Bone marrow (tissue), 2 donors: ENCODE results near the gene ARHGEF7.

Experiments used
- DNase-seq, 2 donors: peaks; one replicate each; lab custom pipeline; 2025; lab: John Stamatoyannopoulos, UW

ARHGEF7 gene

DNA sequence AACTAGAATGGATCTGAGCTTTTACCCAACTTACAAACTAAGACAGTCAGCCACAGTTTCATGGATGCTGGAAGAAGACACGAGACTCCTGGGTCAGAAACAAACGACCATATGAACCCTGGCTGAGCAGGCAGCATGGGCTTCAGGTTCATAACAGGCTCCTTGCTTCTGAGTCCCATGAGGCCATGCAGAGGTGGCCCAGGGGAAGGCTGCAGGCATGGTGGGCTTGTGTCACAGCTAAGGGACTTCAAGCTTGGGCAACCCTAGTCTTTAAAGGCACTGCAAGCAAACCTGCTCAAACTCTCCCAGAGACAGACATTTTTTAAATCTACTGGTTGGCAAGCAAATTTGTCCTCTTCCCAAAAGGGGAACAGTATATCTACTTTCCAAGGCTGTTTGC, 5.1 kb upstream of the ARHGEF7 start:
- DNase-seq: no peak

GRCh38 chr13:111111376-111111937, 3.7 kb upstream of the ARHGEF7 start:
- no peak for DNase-seq

GRCh38 chr13:111112196-111112595, 2.9 kb upstream of the ARHGEF7 start:
- no peak for DNase-seq

GRCh38 chr13:111114362-111115060, 599 bp upstream of the ARHGEF7 start:
- no peak for DNase-seq

DNA sequence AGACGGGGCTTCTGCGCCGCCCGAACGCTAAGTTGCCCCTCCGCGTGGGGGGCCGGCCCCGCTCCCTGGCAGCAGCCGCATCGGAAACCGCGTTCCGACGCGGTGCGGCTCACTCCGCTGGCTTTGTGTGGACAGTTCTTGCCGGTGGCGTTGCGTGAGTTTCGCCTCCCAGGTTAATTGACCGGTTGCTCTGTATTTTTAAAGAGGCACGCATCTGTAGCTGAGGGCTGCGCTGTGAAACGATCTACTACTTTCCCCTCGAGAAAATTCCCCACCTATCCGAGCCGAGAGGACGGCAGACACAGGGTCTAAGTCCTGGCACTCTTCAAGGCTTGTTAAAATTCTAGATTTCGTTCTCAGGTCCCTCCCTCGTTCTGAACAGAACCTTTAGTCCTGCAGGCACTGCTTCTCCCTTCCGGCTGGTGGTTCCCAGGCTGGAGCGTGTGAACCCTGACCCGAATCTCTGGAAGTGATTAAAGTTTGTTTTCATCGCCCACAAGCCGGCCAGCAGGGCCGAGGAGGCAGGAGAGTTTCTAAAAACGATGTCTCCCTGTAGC, 933 bp downstream of the ARHGEF7 start:
- no peak for DNase-seq

- DNase-seq: no peak
These were observed 1.7 kb downstream of the ARHGEF7 start for GRCh38 chr13:111116856-111117255.

GRCh38 chr13:111117289-111117688, 2.2 kb downstream of the ARHGEF7 start:
- no peak for DNase-seq

- no peak for DNase-seq
These were observed 2.9 kb downstream of the ARHGEF7 start for GRCh38 chr13:111117961-111118360.

- no peak for DNase-seq
These were observed 3.9 kb downstream of the ARHGEF7 start for GRCh38 chr13:111118898-111119607.

GRCh38 chr13:111119966-111120365, 4.9 kb downstream of the ARHGEF7 start:
- DNase-seq: no peak

GRCh38 chr13:111120422-111120821, 5.3 kb downstream of the ARHGEF7 start:
- DNase-seq: no peak

DNA sequence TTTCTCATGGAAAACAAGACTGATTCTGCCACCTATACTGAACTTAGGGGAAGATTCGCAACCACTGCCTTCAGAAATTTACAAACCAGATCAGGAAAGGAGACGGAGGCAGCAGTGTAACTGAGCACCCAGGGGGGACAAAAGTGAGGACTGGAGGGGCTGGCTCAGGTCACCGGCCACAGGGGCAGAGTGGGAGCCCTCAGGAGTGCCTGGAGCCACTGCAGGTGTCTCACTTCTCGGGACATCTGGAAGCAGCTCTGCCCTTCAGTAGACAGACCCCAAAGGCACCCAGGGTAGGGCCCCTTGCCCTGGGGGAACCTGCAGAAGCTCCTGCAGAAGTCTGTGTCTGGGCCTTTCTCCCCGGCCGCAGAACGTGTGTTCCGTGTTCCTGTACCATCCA, 5.8 kb downstream of the ARHGEF7 start:
- DNase-seq: no peak

DNA sequence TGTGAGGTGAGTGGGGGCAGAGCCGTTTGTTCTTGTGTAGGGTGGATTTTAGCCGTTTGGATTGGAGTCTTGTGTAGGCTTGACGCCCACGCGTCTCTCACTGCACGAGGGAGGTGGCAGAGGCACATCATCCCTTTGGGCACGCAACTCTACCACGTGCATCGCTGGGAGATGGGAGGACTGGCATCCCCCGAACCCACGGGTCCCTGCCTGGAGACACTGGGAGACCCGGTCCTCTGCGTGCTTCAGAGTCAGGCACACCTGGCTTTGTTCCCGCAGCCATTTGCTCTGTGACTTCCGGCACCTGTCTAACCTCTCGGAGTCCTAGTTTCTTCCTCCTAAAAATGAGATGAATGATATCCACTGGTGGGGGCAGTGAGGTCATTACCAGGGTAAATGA, 6.4 kb downstream of the ARHGEF7 start:
- no peak for DNase-seq

GRCh38 chr13:111122056-111122455, 6.9 kb downstream of the ARHGEF7 start:
- DNase-seq: no peak

GRCh38 chr13:111122631-111123030, 7.5 kb downstream of the ARHGEF7 start:
- no peak for DNase-seq

DNA sequence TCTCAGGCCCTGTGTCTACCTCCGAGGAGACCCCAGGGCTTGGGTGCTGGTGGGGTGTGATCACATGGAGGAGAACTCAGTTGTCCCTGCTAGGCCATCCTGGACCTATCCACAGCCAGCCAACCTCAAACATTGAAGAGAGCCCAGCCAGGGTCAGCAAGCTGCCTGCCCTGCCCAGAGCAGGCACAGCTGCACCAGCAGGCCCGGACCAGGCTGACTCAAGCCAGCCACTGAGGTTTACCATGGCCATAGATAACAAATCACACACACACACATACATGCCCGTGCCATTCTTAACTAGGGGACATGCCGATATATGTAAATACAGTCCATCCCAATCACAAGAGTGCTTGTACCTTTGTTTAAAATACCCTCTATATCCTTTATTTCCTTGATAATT, 8.1 kb downstream of the ARHGEF7 start:
- DNase-seq: no peak

DNA sequence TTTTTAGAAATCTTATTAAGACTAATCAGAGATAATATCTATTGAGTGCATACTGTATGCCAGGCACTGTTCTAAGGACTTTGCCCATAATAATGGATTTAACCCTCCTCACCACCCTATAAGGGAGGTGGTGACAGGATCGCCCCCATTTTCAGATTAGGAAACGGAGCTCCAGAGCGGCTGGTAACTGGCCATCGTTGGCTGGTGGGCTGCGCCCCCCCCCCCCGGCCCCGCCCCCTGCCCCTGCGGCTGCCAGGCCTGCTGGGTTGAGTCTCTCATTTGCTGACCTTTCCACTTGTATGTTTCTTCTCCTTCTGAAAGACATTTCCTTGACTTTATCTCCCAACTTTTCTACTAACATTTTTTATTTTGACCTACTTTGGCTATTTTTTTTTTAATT, 8.5 kb downstream of the ARHGEF7 start:
- no peak for DNase-seq

- no peak for DNase-seq
These were observed 11.4 kb downstream of the ARHGEF7 start for GRCh38 chr13:111126509-111126908.

DNA sequence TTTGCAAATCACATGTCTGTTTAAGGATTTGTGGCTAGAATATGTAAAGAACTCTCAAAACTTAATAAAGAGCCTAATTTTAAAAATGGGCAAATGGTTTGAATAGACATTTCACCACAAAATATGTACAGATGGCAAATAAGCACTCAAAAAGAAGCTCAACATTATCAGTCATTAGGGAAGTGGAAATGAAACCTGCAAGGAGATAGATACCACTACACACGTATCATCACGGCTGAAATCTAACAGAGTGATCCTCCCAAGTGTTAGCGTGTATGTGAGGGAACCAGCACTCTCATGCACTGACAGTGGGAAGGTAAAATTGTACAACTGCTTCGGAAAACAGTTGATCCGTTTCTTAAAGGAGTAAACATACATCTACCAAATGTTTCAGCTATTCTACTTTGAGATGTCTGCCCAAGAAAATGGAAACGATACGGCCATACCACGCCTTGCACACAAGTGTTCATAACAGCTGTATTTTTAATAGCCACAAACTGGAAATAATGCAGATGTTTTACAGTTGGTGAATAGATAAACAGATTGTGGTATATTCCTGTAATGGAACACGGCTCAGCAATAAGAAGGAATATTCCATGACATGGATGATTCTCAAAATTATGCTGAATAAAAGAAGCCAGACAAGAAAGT, 14.5 kb downstream of the ARHGEF7 start:
- no peak for DNase-seq

DNA sequence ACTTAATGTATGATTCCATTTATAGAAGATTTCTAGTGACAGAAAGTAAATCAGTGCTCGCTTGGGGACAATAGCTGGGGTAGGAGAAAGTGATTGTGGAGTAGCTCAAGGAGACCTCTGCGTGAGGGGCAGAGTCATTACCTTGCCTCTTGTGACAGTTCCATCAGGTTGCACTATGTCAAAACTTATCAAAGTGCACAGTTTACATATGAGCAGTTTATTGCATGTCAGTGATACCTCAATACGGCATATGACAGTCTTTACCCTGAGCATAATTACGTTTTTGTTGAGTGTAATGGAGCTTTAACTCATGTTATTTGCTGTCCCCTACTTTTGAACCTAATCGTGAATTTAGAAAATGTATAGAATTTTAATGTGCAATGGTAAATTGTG, 15.0 kb downstream of the ARHGEF7 start:
- no peak for DNase-seq

- DNase-seq: no peak
These were observed 15.9 kb downstream of the ARHGEF7 start for GRCh38 chr13:111131048-111131447.

- DNase-seq: no peak
These were observed 16.5 kb downstream of the ARHGEF7 start for GRCh38 chr13:111131611-111132010.

GRCh38 chr13:111132948-111133347, 17.8 kb downstream of the ARHGEF7 start:
- no peak for DNase-seq
